ENCODE measurements around the gene CBR3.

CBR3 gene

GRCh38 chr21:36092681-36093080, 42.2 kb upstream of the CBR3 start:
- no peaks in the 10 kb centered on the region for H3K36me3 ChIP-seq (ENCODE audit: control insufficient read depth in 2 of 2, insufficient read depth in 1 of 2, low read length in 2 of 2)
- CTCF ChIA-PET: interaction anchor here (1.6 kb wide), 1 partner anchor 9 kb away, joined by 3 read pairs; no protein-coding TSS in a partner anchor
- H3K27ac ChIP-seq (ENCODE audit: extremely low read depth, low read depth, low read length): no peak overlapping the region
- no peaks in the 10 kb centered on the region for H3K9me3 ChIP-seq (ENCODE audit: control insufficient read depth, insufficient read depth, low read depth, low read length)
- POLR2A ChIA-PET: interaction anchor here (0.9 kb wide), 1 partner anchor 22 kb away, joined by 3 read pairs; no protein-coding TSS in a partner anchor
- H3K4me1 ChIP-seq (ENCODE audit: control insufficient read depth, insufficient read depth, low read length): no peaks in the 10 kb centered on the region
- H3K4me3 ChIP-seq (ENCODE audit: low read depth, low read length): no peak overlapping the region
- TF ChIP-seq ZNF549 (tag by site-specific recombination; IDR thresholded peaks at IDR 0.05) (no peak), KLF16 (tag by site-specific recombination; IDR thresholded peaks at IDR 0.05) (no peak), ZNF138 (tag by site-specific recombination; IDR thresholded peaks at IDR 0.05; ENCODE audit: borderline replicate concordance) (no peak), ZNF555 (tag by site-specific recombination; conservative IDR thresholded peaks at IDR 0.05) (no peak), ZNF664 (tag by site-specific recombination; IDR thresholded peaks at IDR 0.05) (no peak), ZIC2 (tag by site-specific recombination; IDR thresholded peaks at IDR 0.05) (peak; percentile 37)

- Histone ChIP-seq H3K36me3 (ENCODE audit: control insufficient read depth in 2 of 2, insufficient read depth in 1 of 2, low read length in 2 of 2) (no peaks in the 10 kb centered on the region), H3K9me3 (ENCODE audit: control insufficient read depth, insufficient read depth, low read depth, low read length) (no peaks in the 10 kb centered on the region), H3K27ac (ENCODE audit: extremely low read depth, low read depth, low read length) (no peak overlapping the region), H3K4me3 (ENCODE audit: low read depth, low read length) (no peak overlapping the region), H3K4me1 (ENCODE audit: control insufficient read depth, insufficient read depth, low read length) (peaks cover 4% of the 10 kb centered on the region; the same call in 1 of the 2 replicates)
- CTCF ChIA-PET: interaction anchor here (1.7 kb wide), 1 partner anchor 11 kb away, joined by 4 read pairs; no protein-coding TSS in a partner anchor
- TF ChIP-seq ZNF660 (tag by site-specific recombination; IDR thresholded peaks at IDR 0.05) (no peak), SETDB1 (IDR thresholded peaks at IDR 0.05; ENCODE audit: insufficient read length, low read length) (peak; percentile 72)
- POLR2A ChIA-PET: interaction anchor here (0.6 kb wide), 1 partner anchor 35 kb away, joined by 6 read pairs; no protein-coding TSS in a partner anchor
Observed at GRCh38 chr21:36093512-36093911, 41.4 kb upstream of the CBR3 start.

DNA sequence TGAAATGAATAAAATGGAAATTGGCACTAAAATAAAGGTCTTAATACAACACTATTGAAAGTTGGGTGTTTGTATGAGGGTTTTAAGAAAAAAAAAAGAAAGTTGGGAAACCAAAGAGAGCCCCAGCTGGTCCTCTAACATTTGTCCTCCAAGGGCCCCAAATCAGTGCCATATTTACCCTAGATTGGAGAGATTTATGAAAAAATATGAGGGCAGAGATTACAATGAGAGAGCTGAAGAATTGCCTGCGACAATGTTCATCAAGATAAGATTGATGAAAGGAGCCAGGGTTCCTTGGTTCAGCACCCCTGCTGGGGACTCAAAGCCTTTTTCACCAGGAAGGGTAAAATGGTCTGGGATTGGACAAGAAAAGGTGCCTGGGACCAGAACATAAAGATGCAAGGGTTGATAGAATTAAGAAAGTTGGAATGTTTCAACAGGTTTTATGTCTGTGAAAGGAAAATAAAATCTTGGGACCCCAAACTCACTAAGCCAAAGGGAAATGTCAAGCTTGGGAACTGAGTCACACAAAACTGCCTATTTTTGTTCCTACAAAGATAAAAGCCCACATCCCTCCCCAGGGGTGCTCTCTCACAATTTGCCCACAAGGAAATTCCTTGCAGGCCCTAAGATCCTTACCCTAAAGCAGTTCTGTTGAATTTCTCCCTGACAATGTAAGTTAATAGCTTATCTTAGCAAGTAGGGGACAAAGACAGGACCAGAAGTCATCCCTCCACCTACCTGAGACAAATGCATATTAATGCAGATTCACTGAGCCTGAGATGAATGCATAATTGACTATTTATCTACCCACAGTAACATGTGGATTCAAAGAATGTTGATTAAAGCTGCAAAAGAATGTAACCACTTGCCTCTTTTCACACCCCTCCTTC, 38.2 kb upstream of the CBR3 start:
- Histone ChIP-seq H3K27ac (ENCODE audit: extremely low read depth, low read depth, low read length) (no peak overlapping the region), H3K4me1 (ENCODE audit: control insufficient read depth, insufficient read depth, low read length) (peaks cover 4% of the 10 kb centered on the region; the same call in 1 of the 2 replicates), H3K9me3 (ENCODE audit: control insufficient read depth, insufficient read depth, low read depth, low read length) (no peaks in the 10 kb centered on the region), H3K4me3 (ENCODE audit: low read depth, low read length) (no peak overlapping the region), H3K36me3 (ENCODE audit: control insufficient read depth in 2 of 2, insufficient read depth in 1 of 2, low read length in 2 of 2) (no peaks in the 10 kb centered on the region)
- POLR2A ChIA-PET: interaction anchor here (0.7 to 1.0 kb wide), 2 partner anchors 26 to 1343 kb away, joined by 3 to 4 read pairs; no protein-coding TSS in a partner anchor
- no peak for TF ChIP-seq ZNF132 (tag by site-specific recombination; IDR thresholded peaks at IDR 0.05; ENCODE audit: borderline replicate concordance)
- no peak for TF ChIP-seq ZNF311 (tag by site-specific recombination; IDR thresholded peaks at IDR 0.05; ENCODE audit: borderline replicate concordance)
- no peak for TF ChIP-seq ZNF624 (tag by site-specific recombination; IDR thresholded peaks at IDR 0.05)
- no peak for TF ChIP-seq HOXA7 (CRISPR knock-in tag; IDR thresholded peaks at IDR 0.05; ENCODE audit: borderline replicate concordance)
- TF ChIP-seq ZNF660 (tag by site-specific recombination; IDR thresholded peaks at IDR 0.05): no peak
- TF ChIP-seq ZNF280D (tag by site-specific recombination; IDR thresholded peaks at IDR 0.05): no peak
- TF ChIP-seq ZNF155 (tag by site-specific recombination; IDR thresholded peaks at IDR 0.05): no peak
- no peak for TF ChIP-seq KLF8 (tag by site-specific recombination; IDR thresholded peaks at IDR 0.05)
- CTCF ChIA-PET: interaction anchor here (0.6 to 1.0 kb wide), 3 partner anchors 9 to 1021 kb away, joined by 3 to 4 read pairs (median 3); no protein-coding TSS in a partner anchor
